ENCODE data around the gene ZNF580. TPM values are rescaled to one million over a fixed set of nuclear protein-coding genes. Genes with fewer than 3 reads are reported as not detected.

The ZNF580 gene
- total and polyA plus RNA-seq, 2 experiments from 2014 or later = 10.1 to 53.8 TPM

DNA sequence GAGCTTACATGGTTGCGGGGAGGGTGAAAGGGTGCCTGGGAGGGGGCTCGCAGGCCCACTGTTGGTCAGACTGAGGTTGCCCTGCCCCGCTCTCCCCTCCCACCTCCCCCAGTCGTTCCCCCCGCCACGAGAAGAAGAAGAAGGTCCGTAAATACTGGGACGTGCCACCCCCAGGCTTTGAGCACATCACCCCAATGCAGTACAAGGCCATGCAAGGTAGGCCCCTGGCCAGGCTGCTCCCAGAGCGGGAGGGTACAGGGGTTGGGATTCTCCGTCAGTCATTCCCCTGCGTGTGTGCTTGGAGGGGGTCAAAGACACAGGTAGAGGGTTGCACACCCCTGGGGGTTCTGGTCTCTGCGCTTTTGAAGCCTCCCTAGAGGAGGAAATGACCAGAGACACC is 19.6 kb downstream of the ZNF580 start:
- 98% methylated on average over 4 of the region's 12 CpGs for WGBS (ENCODE audit: low lambda C conversion rate, missing lambda C conversion rate)
- Histone ChIP-seq H3K27me3 (no peaks in the 10 kb centered on the region), H4K20me1 (ENCODE audit: insufficient read depth, poor library complexity, severe bottlenecking) (peaks cover 80% of the 10 kb centered on the region), H3K27ac (no peak overlapping the region), H3K9me3 (ENCODE audit: low read depth) (no peaks in the 10 kb centered on the region), H3K36me3 (replicated peaks; ENCODE audit: insufficient read depth, low read depth) (peaks cover 5% of the 10 kb centered on the region), H3K4me2 (no peak overlapping the region), H3K79me2 (peaks cover 91% of the 10 kb centered on the region), H3K4me1 (ENCODE audit: insufficient read depth) (peaks cover 25% of the 10 kb centered on the region), H3K4me3 (no peak overlapping the region), H3K9me2 (replicated peaks; ENCODE audit: insufficient read depth) (no peaks in the 10 kb centered on the region), H2AFZ (no peak overlapping the region)
- TF ChIP-seq EZH2 (IDR thresholded peaks at IDR 0.05; ENCODE audit: borderline replicate concordance) (no peak), EZH2phosphoT487 (IDR thresholded peaks at IDR 0.05; ENCODE audit: low read depth, severe bottlenecking, unreplicated experiment) (no peak), CTCF (IDR thresholded peaks at IDR 0.05; ENCODE audit: poor library complexity) (no peak)
- DNase-seq (ENCODE audit: low spot score) = no peak

- H3K9me2 ChIP-seq (replicated peaks; ENCODE audit: insufficient read depth) = no peaks in the 10 kb centered on the region
- H3K9me3 ChIP-seq (ENCODE audit: low read depth) = no peaks in the 10 kb centered on the region
- no peak overlapping the region for H3K27ac ChIP-seq
- H2AFZ ChIP-seq = no peak overlapping the region
- H3K27me3 ChIP-seq = no peaks in the 10 kb centered on the region
- no peak overlapping the region for H3K4me2 ChIP-seq
- H3K4me1 ChIP-seq (ENCODE audit: insufficient read depth) = peaks cover 23% of the 10 kb centered on the region
- H3K36me3 ChIP-seq (replicated peaks; ENCODE audit: insufficient read depth, low read depth) = peaks cover 5% of the 10 kb centered on the region
- no peak for TF ChIP-seq EZH2phosphoT487 (IDR thresholded peaks at IDR 0.05; ENCODE audit: low read depth, severe bottlenecking, unreplicated experiment)
- TF ChIP-seq CTCF (IDR thresholded peaks at IDR 0.05; ENCODE audit: poor library complexity) = no peak
- no peak for TF ChIP-seq EZH2 (IDR thresholded peaks at IDR 0.05; ENCODE audit: borderline replicate concordance)
- peaks cover 77% of the 10 kb centered on the region for H4K20me1 ChIP-seq (ENCODE audit: insufficient read depth, poor library complexity, severe bottlenecking)
- no peak overlapping the region for H3K4me3 ChIP-seq
- no peak for DNase-seq (ENCODE audit: low spot score)
- peaks cover 90% of the 10 kb centered on the region for H3K79me2 ChIP-seq
- 90% methylated on average over 5 of the region's 16 CpGs for WGBS (ENCODE audit: low lambda C conversion rate, missing lambda C conversion rate)
Observed at GRCh38 chr19:55660991-55661390, 20.2 kb downstream of the ZNF580 start.

GRCh38 chr19:55661826-55662225 is 21.0 kb downstream of the ZNF580 start:
- peaks cover 5% of the 10 kb centered on the region for H3K36me3 ChIP-seq (replicated peaks; ENCODE audit: insufficient read depth, low read depth)
- no peak overlapping the region for H2AFZ ChIP-seq
- TF ChIP-seq EZH2phosphoT487 (IDR thresholded peaks at IDR 0.05; ENCODE audit: low read depth, severe bottlenecking, unreplicated experiment) (no peak), CTCF (IDR thresholded peaks at IDR 0.05; ENCODE audit: poor library complexity) (no peak), EZH2 (IDR thresholded peaks at IDR 0.05; ENCODE audit: borderline replicate concordance) (no peak)
- H3K4me2 ChIP-seq = no peak overlapping the region
- H3K9me2 ChIP-seq (replicated peaks; ENCODE audit: insufficient read depth) = no peaks in the 10 kb centered on the region
- DNase-seq (ENCODE audit: low spot score) = no peak
- no peaks in the 10 kb centered on the region for H3K27me3 ChIP-seq
- H3K27ac ChIP-seq = no peak overlapping the region
- H3K4me1 ChIP-seq (ENCODE audit: insufficient read depth) = peaks cover 18% of the 10 kb centered on the region
- H3K79me2 ChIP-seq = peaks cover 90% of the 10 kb centered on the region
- peaks cover 77% of the 10 kb centered on the region for H4K20me1 ChIP-seq (ENCODE audit: insufficient read depth, poor library complexity, severe bottlenecking)
- no peaks in the 10 kb centered on the region for H3K9me3 ChIP-seq (ENCODE audit: low read depth)
- no peak overlapping the region for H3K4me3 ChIP-seq
- WGBS (ENCODE audit: low lambda C conversion rate, missing lambda C conversion rate) = 91% methylated on average over 5 of the region's 7 CpGs
